ENCODE results near the gene ATP6AP2.

- TF ChIP-seq, protein P1, sequence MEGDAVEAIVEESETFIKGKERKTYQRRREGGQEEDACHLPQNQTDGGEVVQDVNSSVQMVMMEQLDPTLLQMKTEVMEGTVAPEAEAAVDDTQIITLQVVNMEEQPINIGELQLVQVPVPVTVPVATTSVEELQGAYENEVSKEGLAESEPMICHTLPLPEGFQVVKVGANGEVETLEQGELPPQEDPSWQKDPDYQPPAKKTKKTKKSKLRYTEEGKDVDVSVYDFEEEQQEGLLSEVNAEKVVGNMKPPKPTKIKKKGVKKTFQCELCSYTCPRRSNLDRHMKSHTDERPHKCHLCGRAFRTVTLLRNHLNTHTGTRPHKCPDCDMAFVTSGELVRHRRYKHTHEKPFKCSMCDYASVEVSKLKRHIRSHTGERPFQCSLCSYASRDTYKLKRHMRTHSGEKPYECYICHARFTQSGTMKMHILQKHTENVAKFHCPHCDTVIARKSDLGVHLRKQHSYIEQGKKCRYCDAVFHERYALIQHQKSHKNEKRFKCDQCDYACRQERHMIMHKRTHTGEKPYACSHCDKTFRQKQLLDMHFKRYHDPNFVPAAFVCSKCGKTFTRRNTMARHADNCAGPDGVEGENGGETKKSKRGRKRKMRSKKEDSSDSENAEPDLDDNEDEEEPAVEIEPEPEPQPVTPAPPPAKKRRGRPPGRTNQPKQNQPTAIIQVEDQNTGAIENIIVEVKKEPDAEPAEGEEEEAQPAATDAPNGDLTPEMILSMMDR (IDR thresholded peaks at IDR 0.05; ENCODE audit: low read depth, low read length): peak; percentile 18; the same call in 1 of the 2 replicates
- no peak for TF ChIP-seq EZH2phosphoT487 (IDR thresholded peaks at IDR 0.05; ENCODE audit: low read depth)
Observed at GRCh38 chrX:40647307-40648197, 66.8 kb downstream of the ATP6AP2 start, which contains the start of gene CXorf38.
